Activated gamma-delta T cell (primary cell): ENCODE results near the gene FGF5.

Experiments used
- DNase-seq: peaks from one replicate; lab custom pipeline; 2025; lab: John Stamatoyannopoulos, UW

Gene FGF5

DNA sequence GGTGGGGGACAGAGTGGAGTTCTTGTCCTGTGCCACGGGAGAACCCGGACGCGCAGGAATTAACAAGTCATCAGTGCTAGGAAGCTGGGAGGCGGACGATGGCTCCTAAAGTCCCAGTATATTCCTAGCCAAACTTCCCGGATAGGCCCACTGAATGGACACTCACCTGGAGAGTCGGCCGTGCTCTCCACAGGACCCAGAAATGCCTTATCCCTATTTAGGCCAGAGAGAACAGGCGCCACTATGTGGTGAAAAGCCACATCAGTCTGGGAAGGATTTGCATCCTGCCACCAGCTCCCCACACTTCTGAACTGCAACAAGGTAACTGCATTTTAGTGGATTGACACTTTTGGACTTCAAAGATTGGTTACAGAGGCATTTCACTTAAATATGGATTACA, 70.1 kb downstream of the FGF5 start:
- DNase-seq, result no peak

DNA sequence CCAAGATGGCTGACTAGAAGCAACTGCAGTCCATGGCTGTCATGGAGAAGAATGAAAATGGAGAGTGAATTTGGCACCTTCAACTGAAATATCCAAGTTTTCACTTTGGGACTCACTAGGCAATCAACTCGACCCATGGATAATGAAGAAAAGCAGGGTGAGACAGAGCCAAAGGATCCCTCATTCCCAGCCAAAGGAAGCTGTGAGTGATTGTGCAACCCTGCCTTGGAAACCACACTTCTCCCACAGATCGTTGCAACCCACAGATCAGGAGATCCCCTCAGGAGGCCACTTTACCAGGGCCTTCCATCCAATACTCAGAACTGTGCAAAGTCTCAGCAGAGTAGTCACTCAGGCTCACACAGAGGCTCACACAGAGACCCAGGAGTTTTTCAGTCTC, 73.6 kb downstream of the FGF5 start:
- DNase-seq, result no peak
